ENCODE measurements around the gene PCDHGB6. TPM values are rescaled to one million over a fixed set of nuclear protein-coding genes. Genes with fewer than 3 reads are reported as not detected.
"Not testable (repeated sequence)": the region's sequence is repeated elsewhere in the genome, so short reads cannot be mapped to it uniquely, and the experiment has no call there.

Gene PCDHGB6
- total RNA-seq, 2 donors from 2014 or later: 6.7 to 8.5 TPM

GRCh38 chr5:141412854-141413539, 5.2 kb downstream of the PCDHGB6 start, which contains the start of gene PCDHGA10:
Gene PCDHGA10, plus strand, starts transcription at chr5:141412987. Its CDS starts 189 bp downstream, at chr5:141413176.
- intact Hi-C loops (cut with DNase I): loop anchor here (10.0 kb wide), 2 partner anchors 142 to 152 kb away; no protein-coding TSS in a partner anchor
- DNase-seq (ENCODE audit: low spot score): peak; percentile 73

- DNase-seq (ENCODE audit: low spot score): peak; percentile 73
- intact Hi-C loops (cut with DNase I): loop anchor here (10.0 kb wide), 2 partner anchors 141 to 151 kb away; no protein-coding TSS in a partner anchor
These were observed 5.8 kb downstream of the PCDHGB6 start for GRCh38 chr5:141413540-141414069.

GRCh38 chr5:141414548-141415274, 6.9 kb downstream of the PCDHGB6 start:
- not testable (repeated sequence) for DNase-seq (ENCODE audit: low spot score)
- intact Hi-C loops (cut with DNase I): loop anchor here (10.0 kb wide), 2 partner anchors 140 to 150 kb away; no protein-coding TSS in a partner anchor

- intact Hi-C loops (cut with DNase I): loop anchor here (10.0 kb wide), 2 partner anchors 140 to 150 kb away; no protein-coding TSS in a partner anchor
- DNase-seq (ENCODE audit: low spot score): peak; percentile 72
These were observed 7.4 kb downstream of the PCDHGB6 start for GRCh38 chr5:141415275-141415618.

- peak; percentile 90 for DNase-seq (ENCODE audit: low spot score)
- intact Hi-C loops (cut with DNase I): loop anchor here (10.0 kb wide), 2 partner anchors 137 to 147 kb away; no protein-coding TSS in a partner anchor
These were observed 9.8 kb downstream of the PCDHGB6 start, which contains the start of gene PCDHGB7 for GRCh38 chr5:141417494-141418172. Gene PCDHGB7, plus strand, starts transcription at chr5:141417677. Its CDS starts 183 bp downstream, at chr5:141417860.

GRCh38 chr5:141419074-141419880, 11.5 kb downstream of the PCDHGB6 start:
- intact Hi-C loops (cut with DNase I): loop anchor here (10.0 kb wide), 2 partner anchors 136 to 146 kb away; no protein-coding TSS in a partner anchor

GRCh38 chr5:141420855-141421488, 13.2 kb downstream of the PCDHGB6 start, which contains the start of gene PCDHGA11:
Gene PCDHGA11, plus strand, starts transcription at chr5:141421051. Its CDS starts 177 bp downstream, at chr5:141421228.
- peak; percentile 80 for DNase-seq (ENCODE audit: low spot score)
- intact Hi-C loops (cut with DNase I): loop anchor here in 1 of 2 donors (10.0 kb wide), 1 partner anchor 104 kb away; no protein-coding TSS in a partner anchor

More at GRCh38 chr5:141419074-141419880, 11.5 kb downstream of the PCDHGB6 start:
- no peak for DNase-seq (ENCODE audit: low spot score)

GRCh38 chr5:141421489-141421855, 13.7 kb downstream of the PCDHGB6 start:
- intact Hi-C loops (cut with DNase I): loop anchor here in 1 of 2 donors (10.0 kb wide), 1 partner anchor 103 kb away; no protein-coding TSS in a partner anchor
- no peak for DNase-seq (ENCODE audit: low spot score)

GRCh38 chr5:141422742-141423291, 15.0 kb downstream of the PCDHGB6 start:
- intact Hi-C loops (cut with DNase I): loop anchor here in 1 of 2 donors (10.0 kb wide), 1 partner anchor 102 kb away; no protein-coding TSS in a partner anchor
- DNase-seq (ENCODE audit: low spot score): no peak

- intact Hi-C loops (cut with DNase I): loop anchor here in 1 of 2 donors (10.0 kb wide), 1 partner anchor 97 kb away; no protein-coding TSS in a partner anchor
- no peak for DNase-seq (ENCODE audit: low spot score)
These were observed 20.1 kb downstream of the PCDHGB6 start for GRCh38 chr5:141427783-141428426.

GRCh38 chr5:141430332-141431113, 22.7 kb downstream of the PCDHGB6 start, which contains the start of gene PCDHGA12:
Gene PCDHGA12, plus strand, starts transcription at chr5:141430507. Its CDS starts 253 bp downstream, at chr5:141430760.
- intact Hi-C loops (cut with DNase I): no loop called here
- DNase-seq (ENCODE audit: low spot score): no peak

- intact Hi-C loops (cut with DNase I): no loop called here
These were observed 23.5 kb downstream of the PCDHGB6 start for GRCh38 chr5:141431286-141431685.

GRCh38 chr5:141432308-141432707, 24.5 kb downstream of the PCDHGB6 start:
- intact Hi-C loops (cut with DNase I); DNase-seq (ENCODE audit: low spot score): not testable (repeated sequence)

More at GRCh38 chr5:141431286-141431685, 23.5 kb downstream of the PCDHGB6 start:
- no peak for DNase-seq (ENCODE audit: low spot score)

- intact Hi-C loops (cut with DNase I); DNase-seq (ENCODE audit: low spot score): not testable (repeated sequence)
These were observed 24.9 kb downstream of the PCDHGB6 start for GRCh38 chr5:141432726-141433125.

- intact Hi-C loops (cut with DNase I): no loop called here
- DNase-seq (ENCODE audit: low spot score): no peak
These were observed 26.2 kb downstream of the PCDHGB6 start for GRCh38 chr5:141434006-141434405.

GRCh38 chr5:141437221-141437620, 29.4 kb downstream of the PCDHGB6 start:
- DNase-seq (ENCODE audit: low spot score): no peak
- intact Hi-C loops (cut with DNase I): no loop called here
